Smooth muscle cell of the coronary artery (primary cell): ENCODE measurements around the gene MC4R. TPM values are rescaled to one million over a fixed set of nuclear protein-coding genes. Genes with fewer than 3 reads are reported as not detected.

Experiments
- total RNA-seq: library from RNA; depleted of rRNA; stranded (reverse); fragments of >200 nt; gene quantifications from 2 replicates; pipeline ENCODE4 v1.2.3, GENCODE V29; 2014; ENCODE audit warnings: low replicate concordance

Gene MC4R
- total RNA-seq = not detected in 2 replicates

DNA sequence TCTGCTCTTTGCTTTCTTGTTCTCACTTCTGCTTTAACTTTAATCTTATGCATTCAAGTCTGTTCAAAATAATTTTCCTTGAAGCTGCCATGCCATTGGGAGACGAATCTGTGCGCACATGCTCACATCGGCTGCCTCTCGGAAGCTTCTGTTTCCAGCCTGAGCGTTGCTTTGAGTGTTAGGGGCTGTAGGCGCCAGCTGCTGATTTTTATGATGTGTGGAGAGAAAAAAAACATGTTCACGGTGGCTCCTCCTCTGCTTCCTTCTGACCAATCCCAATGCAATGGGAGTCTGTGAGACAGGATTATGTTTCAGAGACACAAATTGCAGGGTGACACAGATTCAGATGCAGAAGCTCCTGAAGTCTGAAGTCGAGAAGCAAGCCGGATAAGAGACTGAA is at the start of gene MC4R:
TSS of gene MC4R (minus strand) at position 180 of the 400 bp plus-strand sequence. CDS start 426 bp downstream, outside the sequence.

